Activated CD8-positive, alpha-beta memory T cell treated with anti-CD3 and anti-CD28 coated beads, Interleukin-2, amount 10 ng/mL, durations not matched to agents 7 days and 5 days (primary cell): Measurements from ENCODE around the gene PLD6. TPM values are rescaled to one million over a fixed set of nuclear protein-coding genes. Genes with fewer than 3 reads are reported as not detected.
"Not testable (repeated sequence)": the region's sequence is repeated elsewhere in the genome, so short reads cannot be mapped to it uniquely, and the experiment has no call there.

ENCODE experiments used
- ATAC-seq: fragments of 150-1000 bp; cut with Tn5 transposase; one replicate; pipeline ENCODE4 v1.10.0; 2021; ENCODE audit warnings: moderate library complexity
- CTCF ChIA-PET: fragments of 350-600 bp; sonication (Branson Sonifier 250); formaldehyde crosslinking; loops from one replicate; lab custom pipeline; 2021; ENCODE audit warnings: antibody characterized with exemption; lab: Charles Lee
- DNase-seq: peaks from one replicate; pipeline ENCODE4 v3.0.0-alpha.2; 2020
- H3K27ac Mint-ChIP-seq: one replicate; pipeline ENCODE4 v1.8.0; 2021; ENCODE audit warnings: mild to moderate bottlenecking, mixed read lengths
- H3K27me3 Mint-ChIP-seq: one replicate; pipeline ENCODE4 v1.8.0; 2021; ENCODE audit warnings: mixed read lengths
- H3K36me3 Mint-ChIP-seq: one replicate; pipeline ENCODE4 v1.8.0; 2021; ENCODE audit warnings: mild to moderate bottlenecking, mixed read lengths
- H3K4me1 Mint-ChIP-seq: one replicate; pipeline ENCODE4 v1.8.0; 2021; ENCODE audit warnings: mixed read lengths
- H3K4me3 Mint-ChIP-seq: one replicate; pipeline ENCODE4 v1.8.0; 2021; ENCODE audit warnings: mild to moderate bottlenecking, moderate library complexity, mixed read lengths
- H3K9me3 Mint-ChIP-seq: one replicate; pipeline ENCODE4 v1.8.0; 2022; ENCODE audit warnings: low read depth, mixed read lengths
- total RNA-seq, 2 experiments: library from RNA; stranded (reverse); gene quantifications; one replicate each; pipeline ENCODE4 v1.2.3, GENCODE V29; 2021

The PLD6 gene
- total RNA-seq, 2 experiments from 2014 or later = 5.2 to 12.5 TPM

- no peaks in the 10 kb centered on the region for H3K9me3 Mint-ChIP-seq
- H3K27ac Mint-ChIP-seq = no peak overlapping the region
- no peak overlapping the region for H3K4me3 Mint-ChIP-seq
- H3K4me1 Mint-ChIP-seq = no peaks in the 10 kb centered on the region
- DNase-seq (no peak), ATAC-seq (no peak)
- H3K36me3 Mint-ChIP-seq = peaks cover 2% of the 10 kb centered on the region
- no peaks in the 10 kb centered on the region for H3K27me3 Mint-ChIP-seq
- CTCF ChIA-PET = interaction anchor here (1.0 kb wide), 1 partner anchor 13 kb away, joined by 3 read pairs; no protein-coding TSS in a partner anchor
These were observed 41.5 kb downstream of the PLD6 start for GRCh38 chr17:17164676-17165075.

DNA sequence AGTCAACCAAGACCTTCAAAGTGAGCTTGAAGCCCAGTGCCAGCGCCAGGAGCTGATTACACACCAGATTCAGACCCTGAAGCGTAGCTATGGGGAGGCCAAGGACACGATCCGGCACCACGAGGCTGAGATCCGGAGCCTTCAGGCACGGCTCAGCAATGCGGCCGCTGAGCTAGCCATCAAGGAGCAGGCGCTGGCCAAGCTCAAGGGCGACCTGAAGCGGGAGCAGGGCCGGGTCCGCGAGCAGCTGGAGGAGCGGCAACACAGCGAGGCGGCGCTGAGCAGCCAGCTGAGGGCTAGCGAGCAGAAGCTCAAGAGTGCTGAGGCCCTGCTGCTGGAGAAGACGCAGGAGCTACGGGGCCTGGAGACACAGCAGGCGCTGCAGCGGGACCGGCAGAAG is 42.0 kb downstream of the PLD6 start:
- CTCF ChIA-PET = interaction anchor here (1.0 to 1.4 kb wide), 2 partner anchors 8 to 14 kb away, joined by 3 to 5 read pairs; no protein-coding TSS in a partner anchor

GRCh38 chr17:17161759-17162158 is 44.4 kb downstream of the PLD6 start:
- Mint-ChIP-seq H3K4me1 (no peaks in the 10 kb centered on the region), H3K4me3 (no peak overlapping the region), H3K9me3 (no peaks in the 10 kb centered on the region), H3K27ac (no peak overlapping the region), H3K27me3 (no peaks in the 10 kb centered on the region), H3K36me3 (peaks cover 2% of the 10 kb centered on the region)
- no peak for ATAC-seq
- CTCF ChIA-PET = no interaction called here
- DNase-seq = no peak

More for the DNA sequence above, 42.0 kb downstream of the PLD6 start:
- DNase-seq (no peak), ATAC-seq (no peak)
- Mint-ChIP-seq H3K36me3 (peaks cover 2% of the 10 kb centered on the region), H3K27ac (no peak overlapping the region), H3K4me3 (no peak overlapping the region), H3K4me1 (no peaks in the 10 kb centered on the region), H3K27me3 (no peaks in the 10 kb centered on the region), H3K9me3 (no peaks in the 10 kb centered on the region)

DNA sequence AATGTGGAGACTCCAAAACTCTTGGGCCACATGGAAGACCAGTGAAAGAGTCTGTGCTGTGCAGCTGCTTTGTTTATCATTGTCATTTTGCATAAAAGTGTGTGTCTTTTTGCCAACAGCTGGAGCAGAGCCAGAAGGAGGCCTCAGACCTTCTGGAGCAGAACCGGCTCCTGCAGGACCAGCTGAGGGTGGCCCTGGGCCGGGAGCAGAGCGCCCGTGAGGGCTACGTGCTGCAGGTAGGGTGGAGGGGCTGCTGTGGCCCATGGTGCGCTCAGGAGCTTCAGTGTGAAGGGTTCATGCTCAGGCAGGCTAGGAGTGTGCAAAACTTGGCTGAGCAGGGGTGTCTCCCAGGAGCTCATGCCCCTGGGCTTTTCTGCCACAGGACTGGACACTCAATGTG is 45.0 kb downstream of the PLD6 start:
- no peaks in the 10 kb centered on the region for H3K27me3 Mint-ChIP-seq
- CTCF ChIA-PET = no interaction called here
- no peak overlapping the region for H3K4me3 Mint-ChIP-seq
- DNase-seq (no peak), ATAC-seq (no peak)
- no peak overlapping the region for H3K27ac Mint-ChIP-seq
- no peaks in the 10 kb centered on the region for H3K4me1 Mint-ChIP-seq
- no peaks in the 10 kb centered on the region for H3K9me3 Mint-ChIP-seq
- H3K36me3 Mint-ChIP-seq = peaks cover 2% of the 10 kb centered on the region

GRCh38 chr17:17159571-17159970 is 46.6 kb downstream of the PLD6 start:
- peaks cover 8% of the 10 kb centered on the region for H3K4me1 Mint-ChIP-seq
- DNase-seq (no peak), ATAC-seq (no peak)
- no peak overlapping the region for H3K27ac Mint-ChIP-seq
- peaks cover 9% of the 10 kb centered on the region for H3K36me3 Mint-ChIP-seq
- H3K9me3 Mint-ChIP-seq = no peaks in the 10 kb centered on the region
- H3K27me3 Mint-ChIP-seq = no peaks in the 10 kb centered on the region
- H3K4me3 Mint-ChIP-seq = no peak overlapping the region
- CTCF ChIA-PET = no interaction called here

- Mint-ChIP-seq H3K4me1 (peaks cover 10% of the 10 kb centered on the region), H3K36me3 (peaks cover 15% of the 10 kb centered on the region)
- H3K27me3 Mint-ChIP-seq, H3K27ac Mint-ChIP-seq, DNase-seq, H3K9me3 Mint-ChIP-seq, ATAC-seq, H3K4me3 Mint-ChIP-seq: not testable (repeated sequence)
- CTCF ChIA-PET = interaction anchor here (1.1 kb wide), 1 partner anchor 17 kb away, joined by 4 read pairs; no protein-coding TSS in a partner anchor
These were observed 47.6 kb downstream of the PLD6 start for GRCh38 chr17:17158506-17158905.

GRCh38 chr17:17157041-17157440 is 49.1 kb downstream of the PLD6 start:
- H3K4me1 Mint-ChIP-seq = peaks cover 16% of the 10 kb centered on the region
- CTCF ChIA-PET = interaction anchor here (1.1 kb wide), 1 partner anchor 10 kb away, joined by 3 read pairs; no protein-coding TSS in a partner anchor
- no peaks in the 10 kb centered on the region for H3K27me3 Mint-ChIP-seq
- no peaks in the 10 kb centered on the region for H3K9me3 Mint-ChIP-seq
- ATAC-seq (no peak), DNase-seq (no peak)
- no peak overlapping the region for H3K27ac Mint-ChIP-seq
- peaks cover 22% of the 10 kb centered on the region for H3K36me3 Mint-ChIP-seq
- no peak overlapping the region for H3K4me3 Mint-ChIP-seq

- H3K4me3 Mint-ChIP-seq = no peak overlapping the region
- ATAC-seq = no peak
- no peak for DNase-seq
- H3K9me3 Mint-ChIP-seq = no peaks in the 10 kb centered on the region
- peaks cover 25% of the 10 kb centered on the region for H3K36me3 Mint-ChIP-seq
- H3K4me1 Mint-ChIP-seq = peaks cover 21% of the 10 kb centered on the region
- H3K27ac Mint-ChIP-seq = no peak overlapping the region
- CTCF ChIA-PET = interaction anchor here (1.1 to 1.2 kb wide), 3 partner anchors 11 to 49 kb away, joined by 3 to 5 read pairs (median 4); partner anchors contain the start of gene PLD6
- no peaks in the 10 kb centered on the region for H3K27me3 Mint-ChIP-seq
These were observed 49.6 kb downstream of the PLD6 start for GRCh38 chr17:17156511-17156910.

- ATAC-seq (no peak), DNase-seq (no peak)
- Mint-ChIP-seq H3K4me1 (peaks cover 25% of the 10 kb centered on the region), H3K4me3 (no peak overlapping the region), H3K27me3 (no peaks in the 10 kb centered on the region), H3K27ac (no peak overlapping the region), H3K9me3 (no peaks in the 10 kb centered on the region), H3K36me3 (peaks cover 27% of the 10 kb centered on the region)
- CTCF ChIA-PET = interaction anchor here (0.9 to 1.5 kb wide), 4 partner anchors 14 to 152 kb away, joined by 3 to 5 read pairs (median 4); partner anchors contain the start of gene PLD6
These were observed 50.0 kb downstream of the PLD6 start for GRCh38 chr17:17156107-17156506.

GRCh38 chr17:17155568-17155967 is 50.6 kb downstream of the PLD6 start:
- Mint-ChIP-seq H3K4me1 (peaks cover 29% of the 10 kb centered on the region), H3K4me3 (no peak overlapping the region), H3K27ac (peak overlapping the region; percentile 60), H3K27me3 (no peaks in the 10 kb centered on the region), H3K36me3 (peaks cover 30% of the 10 kb centered on the region), H3K9me3 (no peaks in the 10 kb centered on the region)
- DNase-seq = peak; percentile 54
- CTCF ChIA-PET = interaction anchor here (0.9 to 1.5 kb wide), 4 partner anchors 14 to 152 kb away, joined by 3 to 5 read pairs (median 4); partner anchors contain the start of gene PLD6
- ATAC-seq = no peak

GRCh38 chr17:17154981-17155380 is 51.2 kb downstream of the PLD6 start:
- H3K27me3 Mint-ChIP-seq = no peaks in the 10 kb centered on the region
- H3K27ac Mint-ChIP-seq = peak overlapping the region; percentile 4
- CTCF ChIA-PET = interaction anchor here (1.1 to 1.5 kb wide), 2 partner anchors 30 to 110 kb away, joined by 3 read pairs; no protein-coding TSS in a partner anchor
- H3K36me3 Mint-ChIP-seq = peaks cover 35% of the 10 kb centered on the region
- no peaks in the 10 kb centered on the region for H3K9me3 Mint-ChIP-seq
- no peak overlapping the region for H3K4me3 Mint-ChIP-seq
- H3K4me1 Mint-ChIP-seq = peaks cover 35% of the 10 kb centered on the region
- ATAC-seq = no peak
- no peak for DNase-seq

GRCh38 chr17:17154556-17154955 is 51.6 kb downstream of the PLD6 start:
- Mint-ChIP-seq H3K4me3 (no peak overlapping the region), H3K9me3 (no peaks in the 10 kb centered on the region), H3K36me3 (peaks cover 35% of the 10 kb centered on the region), H3K27me3 (no peaks in the 10 kb centered on the region), H3K4me1 (peaks cover 38% of the 10 kb centered on the region), H3K27ac (peak overlapping the region; percentile 4)
- DNase-seq (no peak), ATAC-seq (no peak)
- CTCF ChIA-PET = interaction anchor here (1.1 to 1.5 kb wide), 2 partner anchors 29 to 110 kb away, joined by 3 read pairs; no protein-coding TSS in a partner anchor

GRCh38 chr17:17153709-17154108 is 52.4 kb downstream of the PLD6 start:
- H3K9me3 Mint-ChIP-seq = no peaks in the 10 kb centered on the region
- H3K27me3 Mint-ChIP-seq = no peaks in the 10 kb centered on the region
- H3K4me3 Mint-ChIP-seq = no peak overlapping the region
- no peak for ATAC-seq
- peaks cover 35% of the 10 kb centered on the region for H3K36me3 Mint-ChIP-seq
- DNase-seq = no peak
- CTCF ChIA-PET = interaction anchor here (1.1 kb wide), 1 partner anchor 29 kb away, joined by 3 read pairs; no protein-coding TSS in a partner anchor
- H3K27ac Mint-ChIP-seq = peak overlapping the region; percentile 9
- peaks cover 40% of the 10 kb centered on the region for H3K4me1 Mint-ChIP-seq

DNA sequence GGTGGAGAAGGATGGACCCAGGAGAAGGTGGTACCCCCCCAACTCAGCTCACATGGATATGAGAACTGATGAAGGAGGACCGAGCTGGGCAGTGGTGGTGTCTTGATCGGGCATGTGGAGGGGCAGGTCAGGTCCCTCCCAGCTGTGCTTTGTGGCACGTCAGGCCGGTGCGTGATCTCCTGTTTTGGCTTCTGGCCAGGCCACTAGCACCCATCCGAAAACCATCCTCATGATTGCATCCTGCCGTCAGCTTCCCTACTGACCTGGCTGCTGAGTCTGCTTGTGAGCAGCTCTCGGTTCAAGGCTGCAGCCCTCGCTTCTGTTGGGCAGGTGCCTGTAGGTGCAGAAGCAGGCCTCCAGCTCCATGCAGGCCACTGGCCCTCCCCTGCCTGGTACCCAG is 53.1 kb downstream of the PLD6 start:
- H3K36me3 Mint-ChIP-seq = peaks cover 38% of the 10 kb centered on the region
- peaks cover 40% of the 10 kb centered on the region for H3K4me1 Mint-ChIP-seq
- H3K27ac Mint-ChIP-seq = no peak overlapping the region
- H3K4me3 Mint-ChIP-seq = no peak overlapping the region
- CTCF ChIA-PET = no interaction called here
- H3K27me3 Mint-ChIP-seq = no peaks in the 10 kb centered on the region
- DNase-seq (no peak), ATAC-seq (no peak)
- H3K9me3 Mint-ChIP-seq = no peaks in the 10 kb centered on the region
